Daoy (cell line): ENCODE measurements around the gene BBS2. TPM values are rescaled to one million over a fixed set of nuclear protein-coding genes. Genes with fewer than 3 reads are reported as not detected.

Source experiments
- DNase-seq: peaks from one replicate; pipeline ENCODE4 v3.0.0-alpha.2; 2015; ENCODE audit warnings: low read depth
- total RNA-seq: library from RNA; depleted of rRNA; stranded (reverse); fragments of >200 nt; shearing (Covaris generic); gene quantifications from 2 replicates; pipeline ENCODE4 v1.2.3, GENCODE V29; 2014; rRNA removed

The BBS2 gene
- total RNA-seq = 22.8 and 33.0 TPM in 2 replicates

GRCh38 chr16:56519459-56520250 is at the start of gene BBS2:
Gene BBS2 (minus strand): TSS chr16:56520024. CDS start chr16:56519862, 162 bp downstream.
- peak; percentile 86 for DNase-seq

GRCh38 chr16:56564793-56565477 is 45.1 kb upstream of the BBS2 start, which contains the start of gene MT4:
Gene MT4 (plus strand): TSS chr16:56565073. CDS start chr16:56565129, 56 bp downstream.
- no peak for DNase-seq

- DNase-seq = no peak
These were observed 41.3 kb upstream of the BBS2 start for GRCh38 chr16:56561126-56561525.

GRCh38 chr16:56560447-56560846 is 40.6 kb upstream of the BBS2 start:
- no peak for DNase-seq

DNA sequence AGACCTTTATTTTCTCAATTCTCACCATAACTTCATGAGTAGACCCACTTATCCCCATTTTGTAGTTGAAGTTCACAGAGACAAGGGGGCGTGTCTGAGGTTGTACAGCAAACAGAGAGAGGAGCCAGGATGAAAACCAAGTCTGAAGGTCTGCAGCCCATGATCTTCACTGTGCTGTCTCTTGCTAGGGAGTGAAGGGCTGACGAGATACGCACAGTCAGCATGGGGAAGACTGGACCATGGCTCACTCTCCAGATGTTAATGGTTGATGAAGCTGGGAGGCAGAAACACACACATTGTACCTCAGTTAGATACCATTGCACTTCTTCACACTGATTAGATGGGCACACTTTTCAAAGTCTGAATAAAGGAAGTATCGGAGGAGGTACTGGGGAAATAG is 39.3 kb upstream of the BBS2 start:
- no peak for DNase-seq

DNA sequence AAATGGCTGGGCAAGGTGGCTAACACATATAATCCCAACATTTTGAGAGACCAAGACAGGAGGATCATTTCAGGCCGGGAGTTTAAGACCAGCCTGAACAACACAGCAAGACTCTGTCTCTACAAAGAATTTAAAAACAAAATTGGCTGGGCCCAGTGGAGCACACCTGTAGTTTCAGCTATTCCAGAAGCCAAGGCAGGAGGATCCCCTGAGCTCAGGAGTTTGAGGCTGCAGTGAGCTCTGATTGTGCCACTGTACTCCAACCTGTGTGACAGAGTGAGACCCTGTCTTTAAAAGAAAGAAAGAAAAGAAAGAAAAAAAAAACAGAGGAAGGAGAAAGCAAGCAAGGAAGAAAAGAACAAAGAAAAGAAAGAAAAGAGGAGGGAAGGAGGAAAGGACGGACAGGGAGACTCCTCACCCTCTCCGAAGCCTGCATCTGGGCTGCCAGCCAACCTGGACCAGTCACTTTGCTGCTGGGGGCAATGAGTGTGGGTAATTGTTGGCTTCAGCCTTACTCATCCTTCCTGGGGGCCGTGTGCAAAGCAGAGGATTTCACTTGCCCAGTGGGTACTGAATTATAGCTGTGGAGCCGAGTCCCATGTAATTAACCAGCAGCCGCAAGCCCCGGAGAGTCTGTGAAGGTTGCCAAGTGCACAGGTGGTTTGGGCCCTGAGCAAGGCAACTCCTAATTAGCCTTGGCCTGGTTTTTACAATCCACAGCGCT is 38.4 kb upstream of the BBS2 start:
- peak; percentile 96 for DNase-seq

DNA sequence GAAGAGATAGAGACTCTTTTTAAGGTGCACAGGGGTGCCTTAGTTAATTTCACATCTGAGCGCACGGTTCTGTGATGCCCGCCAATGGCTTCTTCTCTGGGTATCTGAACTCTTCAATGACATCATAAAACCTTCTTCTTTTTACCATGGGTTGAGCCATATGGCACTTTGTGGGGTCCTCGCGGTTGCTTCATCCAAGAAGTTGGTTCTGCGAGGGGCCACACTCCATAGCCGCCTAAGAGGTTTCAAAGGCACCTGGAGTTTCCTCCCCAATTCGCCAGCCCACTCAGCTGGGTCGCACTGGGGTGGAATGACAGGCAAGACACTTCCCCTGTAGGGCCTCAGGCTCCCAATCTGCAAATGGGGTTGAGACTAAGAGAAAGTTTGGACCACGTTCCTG is 34.6 kb upstream of the BBS2 start:
- no peak for DNase-seq

- DNase-seq = no peak
These were observed 32.2 kb upstream of the BBS2 start for GRCh38 chr16:56551796-56552738.

- no peak for DNase-seq
These were observed 30.0 kb upstream of the BBS2 start for GRCh38 chr16:56549744-56550385.

- no peak for DNase-seq
These were observed 29.3 kb upstream of the BBS2 start for GRCh38 chr16:56549161-56549560.

- DNase-seq = no peak
These were observed 28.2 kb upstream of the BBS2 start for GRCh38 chr16:56547949-56548567.

DNA sequence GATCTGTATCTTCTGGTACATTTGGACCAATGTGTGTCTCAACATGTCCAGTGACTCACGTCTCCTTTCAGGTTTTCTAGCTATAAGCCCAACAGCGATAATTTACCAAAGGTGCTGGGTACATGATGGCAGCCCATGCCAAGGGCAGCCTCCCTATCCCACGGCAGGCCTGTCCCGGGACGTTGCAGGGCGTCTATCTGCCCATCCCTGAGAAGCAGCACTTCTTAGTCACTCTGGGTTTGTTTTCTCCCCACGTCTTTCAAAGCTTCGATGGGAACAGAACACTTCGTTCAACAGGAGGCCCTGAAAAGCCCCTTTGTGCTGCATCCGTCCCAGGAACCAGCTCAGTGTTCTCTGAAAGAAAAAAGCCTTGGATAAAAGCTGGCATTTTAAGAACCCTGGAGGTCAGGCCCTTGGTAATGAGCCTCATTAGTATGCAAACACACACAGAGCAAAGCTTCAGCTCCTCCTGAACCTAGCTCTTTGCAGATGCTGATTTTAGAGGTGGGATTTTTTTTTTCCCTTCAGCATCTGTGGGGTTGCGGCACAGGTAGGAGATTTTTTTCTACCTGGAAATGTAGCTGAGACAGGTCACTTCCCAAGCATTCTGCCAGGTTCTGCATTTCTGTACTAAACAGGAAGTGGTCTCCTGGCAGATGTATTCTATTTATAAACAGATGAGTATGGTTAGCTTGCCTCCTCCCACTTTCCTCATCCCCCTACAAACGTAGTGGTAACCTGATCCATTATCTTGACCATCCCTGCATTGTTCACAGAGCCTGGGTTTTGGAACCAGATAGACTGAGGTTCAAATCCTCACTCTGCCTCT is 27.5 kb upstream of the BBS2 start:
- peak; percentile 19 for DNase-seq

GRCh38 chr16:56542039-56542438 is 22.2 kb upstream of the BBS2 start:
- DNase-seq = no peak

DNA sequence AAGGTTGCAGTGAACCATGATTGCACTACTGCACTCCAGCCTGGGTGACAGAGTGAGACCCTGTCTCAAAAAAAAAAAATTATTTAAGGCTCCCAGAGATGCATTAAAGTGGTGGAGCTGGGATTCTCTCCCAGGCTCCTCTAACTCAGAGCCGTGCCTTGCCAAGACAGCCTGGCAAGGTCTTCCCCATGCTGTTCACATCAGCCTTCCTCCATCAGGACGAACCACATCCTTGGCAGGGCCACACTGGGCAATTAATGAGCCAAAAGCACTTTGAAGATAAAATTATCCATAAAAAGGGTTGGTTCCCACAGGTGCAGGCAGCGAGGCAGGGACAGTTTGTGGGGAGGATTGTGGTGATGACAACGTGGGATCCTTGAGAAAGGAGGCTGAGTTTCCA is 19.8 kb upstream of the BBS2 start:
- DNase-seq = no peak

GRCh38 chr16:56538331-56538730 is 18.5 kb upstream of the BBS2 start:
- DNase-seq = no peak

- no peak for DNase-seq
These were observed 15.1 kb upstream of the BBS2 start for GRCh38 chr16:56534847-56535383.

DNA sequence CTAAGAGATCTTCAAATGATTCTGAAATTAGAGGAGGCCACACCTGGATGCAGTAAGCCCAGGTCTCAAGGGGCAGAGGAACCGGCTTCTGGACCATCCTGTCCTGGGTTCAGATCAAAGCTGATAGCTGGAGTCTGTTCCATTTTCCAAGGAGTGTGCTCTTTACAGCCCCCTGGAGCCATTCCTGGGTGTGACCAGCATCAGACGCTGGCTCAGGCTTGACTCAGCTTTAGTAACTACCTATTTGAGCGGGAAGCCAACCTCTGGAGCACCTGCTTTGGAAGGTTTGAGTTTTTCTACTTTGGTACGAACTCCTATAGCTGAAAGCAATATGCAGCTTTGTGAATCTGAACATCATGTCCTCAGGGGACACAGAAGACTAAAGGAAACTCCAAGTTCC is 12.9 kb upstream of the BBS2 start:
- DNase-seq = no peak

DNA sequence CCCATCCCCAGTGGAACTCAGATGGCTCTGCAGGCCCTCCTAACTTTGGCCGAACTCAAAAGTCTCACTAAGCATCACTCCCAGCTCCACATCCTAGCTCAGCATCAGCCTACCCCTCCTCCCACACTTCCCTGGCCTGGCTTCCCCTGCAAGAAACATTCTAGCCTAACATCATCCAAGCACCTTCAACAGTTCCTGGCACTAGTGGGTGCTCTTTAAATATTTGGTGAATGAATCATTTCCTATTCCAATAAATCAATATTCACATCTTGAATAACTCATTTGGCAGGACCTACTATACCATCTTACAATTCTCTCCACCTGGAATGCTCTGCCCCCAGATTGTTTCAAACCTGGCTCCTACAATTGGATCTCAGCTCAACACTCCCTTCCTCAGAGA is 11.0 kb upstream of the BBS2 start:
- no peak for DNase-seq

- DNase-seq = no peak
These were observed 5.4 kb upstream of the BBS2 start for GRCh38 chr16:56525236-56525635.
